Activated CD4-positive, alpha-beta T cell treated with anti-CD3 and anti-CD28 coated beads for 48 hours (primary cell): ENCODE data around the gene POTEC.
"Not testable (repeated sequence)": the region's sequence is repeated elsewhere in the genome, so short reads cannot be mapped to it uniquely, and the experiment has no call there.

Experiments used
- DNase-seq: peaks from one replicate; pipeline ENCODE4 v3.0.0-alpha.2; 2020

POTEC gene

GRCh38 chr18:14543446-14543964, at the start of gene POTEC:
POTEC (minus strand) TSS chr18:14543600; CDS start chr18:14543146, 454 bp downstream.
- not testable (repeated sequence) for DNase-seq

GRCh38 chr18:14577971-14578370, 34.6 kb upstream of the POTEC start:
- DNase-seq = no peak

- DNase-seq = not testable (repeated sequence)
These were observed 16.1 kb upstream of the POTEC start for GRCh38 chr18:14559502-14559901.

GRCh38 chr18:14531659-14532058, 11.7 kb downstream of the POTEC start:
- not testable (repeated sequence) for DNase-seq

GRCh38 chr18:14510707-14511106, 32.7 kb downstream of the POTEC start:
- DNase-seq = peak; percentile 45

- not testable (repeated sequence) for DNase-seq
These were observed 39.7 kb downstream of the POTEC start for GRCh38 chr18:14503691-14504090.

- DNase-seq = not testable (repeated sequence)
These were observed 41.5 kb downstream of the POTEC start for GRCh38 chr18:14501894-14502293.

- DNase-seq = not testable (repeated sequence)
These were observed 54.0 kb downstream of the POTEC start for GRCh38 chr18:14489256-14490014.

GRCh38 chr18:14488789-14489188, 54.6 kb downstream of the POTEC start:
- not testable (repeated sequence) for DNase-seq

GRCh38 chr18:14486926-14487580, 56.3 kb downstream of the POTEC start:
- DNase-seq = not testable (repeated sequence)

GRCh38 chr18:14479076-14479475, 64.3 kb downstream of the POTEC start:
- not testable (repeated sequence) for DNase-seq

GRCh38 chr18:14475520-14475919, 67.9 kb downstream of the POTEC start:
- not testable (repeated sequence) for DNase-seq

GRCh38 chr18:14474752-14475151, 68.6 kb downstream of the POTEC start:
- not testable (repeated sequence) for DNase-seq

GRCh38 chr18:14474007-14474720, 69.2 kb downstream of the POTEC start:
- DNase-seq = not testable (repeated sequence)

GRCh38 chr18:14473250-14474006, 70.0 kb downstream of the POTEC start:
- not testable (repeated sequence) for DNase-seq

- DNase-seq = not testable (repeated sequence)
These were observed 72.1 kb downstream of the POTEC start for GRCh38 chr18:14471286-14471685.

- DNase-seq = not testable (repeated sequence)
These were observed 73.0 kb downstream of the POTEC start for GRCh38 chr18:14470446-14470845.

- DNase-seq = not testable (repeated sequence)
These were observed 73.4 kb downstream of the POTEC start for GRCh38 chr18:14470046-14470445.

GRCh38 chr18:14465989-14466388, 77.4 kb downstream of the POTEC start:
- DNase-seq = not testable (repeated sequence)
